ENCODE measurements around the gene ITGA2.

DNA sequence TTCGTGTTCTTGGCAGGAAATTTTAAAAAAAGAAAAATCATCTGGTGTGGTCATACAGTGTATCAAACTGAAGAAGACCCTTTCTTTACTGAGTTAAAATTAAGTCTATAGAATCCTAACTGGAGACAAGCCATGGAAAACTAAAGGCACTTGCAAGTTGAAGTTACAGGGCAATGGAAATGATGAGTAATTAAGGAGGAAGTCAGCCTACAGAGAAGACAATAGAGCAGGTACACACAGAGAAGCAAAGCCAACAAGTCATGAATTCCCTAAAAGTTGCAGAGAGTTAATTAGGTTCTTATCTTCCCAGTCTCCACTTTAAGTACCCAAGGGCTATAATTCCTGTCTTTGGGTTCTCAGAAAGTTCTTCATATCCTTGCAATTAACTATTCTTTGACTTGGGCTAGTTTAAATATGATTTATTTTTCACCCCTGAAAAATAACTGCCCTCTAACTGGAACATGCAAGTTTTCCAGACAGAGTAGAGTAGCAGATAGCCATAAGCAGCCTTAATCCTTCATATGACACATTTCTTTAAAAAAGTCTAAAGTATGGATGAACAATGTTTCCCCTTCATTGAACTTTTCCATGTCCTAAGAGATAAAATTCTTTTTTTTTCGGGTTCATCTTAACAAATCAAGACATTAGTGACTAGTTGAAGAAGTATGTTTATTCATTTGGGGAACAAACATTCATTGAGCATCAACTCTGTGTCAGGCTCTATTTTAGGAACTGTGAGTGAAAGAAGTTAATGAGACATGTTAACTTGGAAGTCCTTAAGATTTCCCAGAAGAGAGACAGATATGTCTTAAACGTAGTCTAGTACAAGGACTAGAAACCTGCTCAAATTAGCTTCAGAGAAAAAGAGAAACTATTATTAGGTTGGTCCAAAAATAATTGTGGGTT lies 5.2 kb upstream of the ITGA2 start:
- TF ChIP-seq CTCF (IDR thresholded peaks at IDR 0.05; ENCODE audit: poor library complexity, severe bottlenecking) (no peak), SMC3 (conservative IDR thresholded peaks at IDR 0.05; ENCODE audit: poor library complexity) (no peak), RAD21 (conservative IDR thresholded peaks at IDR 0.05) (no peak)
